DND-41 (cell line): ENCODE measurements around the gene NPY4R.
A peak's percentile ranks its signal among the peaks of the same experiment; 100 is the strongest.
"Not testable (repeated sequence)": the region's sequence is repeated elsewhere in the genome, so short reads cannot be mapped to it uniquely, and the experiment has no call there.

Experiments used
- ATAC-seq: fragments of 200-7000 bp; cut with Tn5 transposase; 3 replicates; pipeline ENCODE4 v1.9.1; 2021; ENCODE audit warnings: low read depth; ENCODE audit not compliant: insufficient read depth
- DNase-seq: peaks from one replicate; pipeline ENCODE4 v3.0.0-alpha.2; 2020
- H2AFZ ChIP-seq: 2 replicates; pipeline ENCODE4 v1.6.0; 2012; ENCODE audit warnings: low read depth, low read length
- H3K27ac ChIP-seq: 2 replicates; pipeline ENCODE4 v1.5.1; 2012; ENCODE audit warnings: low read length, inconsistent platforms
- H3K27me3 ChIP-seq: fragments of 200-600 bp; sonication (generic); 2 replicates; pipeline ENCODE4 v1.6.0; 2012; ENCODE audit warnings: low read length, mild to moderate bottlenecking, inconsistent platforms; ENCODE audit not compliant: insufficient read depth, poor library complexity
- H3K36me3 ChIP-seq: 2 replicates; pipeline ENCODE4 v1.5.1; 2012; ENCODE audit warnings: low read length, inconsistent platforms; ENCODE audit not compliant: insufficient read depth
- H3K4me1 ChIP-seq: 2 replicates; pipeline ENCODE4 v1.5.1; 2012; ENCODE audit warnings: mild to moderate bottlenecking, low read length; ENCODE audit not compliant: insufficient read depth
- H3K4me2 ChIP-seq: 2 replicates; pipeline ENCODE4 v1.6.0; 2012; ENCODE audit warnings: mild to moderate bottlenecking, moderate library complexity, low read length, inconsistent platforms; ENCODE audit not compliant: insufficient read depth
- H3K4me3 ChIP-seq, 2 experiments: fragments of 200-600 bp in 1 of 2; shearing (Covaris generic) in 1 of 2; 2 replicates each; pipeline ENCODE4 v1.5.1; 2012 to 2016; ENCODE audit warnings: inconsistent platforms in 2 of 2, low read length in 2 of 2, mild to moderate bottlenecking in 2 of 2, low read depth in 1 of 2, moderate library complexity in 1 of 2
- H3K79me2 ChIP-seq: 2 replicates; pipeline ENCODE4 v1.6.0; 2012; ENCODE audit warnings: low read length, inconsistent platforms; ENCODE audit not compliant: insufficient read depth
- H3K9ac ChIP-seq: 2 replicates; pipeline ENCODE4 v1.6.0; 2012; ENCODE audit warnings: low read depth, mild to moderate bottlenecking, inconsistent platforms, low read length, moderate library complexity
- H3K9me3 ChIP-seq: 2 replicates; pipeline ENCODE4 v1.5.1; 2012; ENCODE audit warnings: low read length, moderate library complexity, mild to moderate bottlenecking, inconsistent platforms; ENCODE audit not compliant: insufficient read depth, severe bottlenecking
- H4K20me1 ChIP-seq: 2 replicates; pipeline ENCODE4 v1.6.0; 2012; ENCODE audit warnings: low read length; ENCODE audit not compliant: insufficient read depth

Gene NPY4R

DNA sequence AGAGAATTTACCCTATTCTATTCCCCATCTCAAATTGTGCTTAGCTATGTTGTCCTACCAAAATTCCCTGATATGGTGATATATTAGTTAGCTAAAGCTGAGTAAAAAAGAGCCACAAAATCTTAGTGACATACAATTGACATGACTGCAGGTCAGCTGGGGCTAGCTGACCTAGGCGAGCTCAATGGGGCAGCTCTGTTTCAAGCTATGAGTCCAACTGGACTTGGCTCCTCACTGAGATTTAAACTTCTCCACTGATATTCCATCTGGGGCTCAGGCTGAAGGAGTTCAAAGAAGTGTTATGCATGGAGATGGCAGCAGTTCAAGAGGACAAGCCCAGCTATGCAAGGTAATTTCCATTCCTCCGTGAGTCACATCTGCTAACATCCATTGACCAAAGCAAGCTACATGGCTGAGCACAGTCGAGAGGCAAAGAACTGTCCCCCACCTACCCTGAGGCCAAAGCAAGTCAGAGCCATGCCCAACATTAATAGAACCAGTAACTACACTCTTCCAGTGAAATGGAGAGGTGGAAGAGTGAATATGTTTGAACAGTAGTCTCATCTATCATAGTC, 9.1 kb upstream of the NPY4R start:
- H3K79me2 ChIP-seq, ATAC-seq, H3K4me1 ChIP-seq, H3K4me2 ChIP-seq, H3K27me3 ChIP-seq, H3K4me3 ChIP-seq, H3K9me3 ChIP-seq, H3K27ac ChIP-seq, H2AFZ ChIP-seq, H4K20me1 ChIP-seq, DNase-seq, H3K9ac ChIP-seq, H3K36me3 ChIP-seq: not testable (repeated sequence)

DNA sequence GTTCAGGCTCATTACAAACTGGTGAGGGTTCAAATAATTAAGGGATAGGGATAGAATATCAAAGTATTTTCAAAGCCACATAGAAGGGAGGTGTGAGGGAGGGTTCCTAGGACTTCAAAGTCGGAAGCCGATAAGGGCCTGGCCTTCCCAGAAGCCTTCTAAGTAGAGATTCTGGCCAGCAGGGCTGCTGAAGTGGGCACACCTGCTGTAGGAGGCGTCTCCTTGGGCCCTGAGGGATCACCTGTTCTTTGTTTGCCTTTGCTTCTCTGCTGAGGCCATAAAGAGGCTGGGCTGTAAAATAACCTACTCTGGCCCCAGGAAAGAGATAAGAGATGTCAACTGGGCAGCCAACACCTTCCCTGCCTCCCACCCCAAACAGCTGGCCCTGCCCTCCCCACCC, 8.0 kb upstream of the NPY4R start:
- H3K27ac ChIP-seq, H3K36me3 ChIP-seq, H3K4me3 ChIP-seq, H3K9me3 ChIP-seq, DNase-seq, H2AFZ ChIP-seq, H3K79me2 ChIP-seq, ATAC-seq, H3K4me2 ChIP-seq, H4K20me1 ChIP-seq, H3K9ac ChIP-seq, H3K27me3 ChIP-seq, H3K4me1 ChIP-seq: not testable (repeated sequence)

DNA sequence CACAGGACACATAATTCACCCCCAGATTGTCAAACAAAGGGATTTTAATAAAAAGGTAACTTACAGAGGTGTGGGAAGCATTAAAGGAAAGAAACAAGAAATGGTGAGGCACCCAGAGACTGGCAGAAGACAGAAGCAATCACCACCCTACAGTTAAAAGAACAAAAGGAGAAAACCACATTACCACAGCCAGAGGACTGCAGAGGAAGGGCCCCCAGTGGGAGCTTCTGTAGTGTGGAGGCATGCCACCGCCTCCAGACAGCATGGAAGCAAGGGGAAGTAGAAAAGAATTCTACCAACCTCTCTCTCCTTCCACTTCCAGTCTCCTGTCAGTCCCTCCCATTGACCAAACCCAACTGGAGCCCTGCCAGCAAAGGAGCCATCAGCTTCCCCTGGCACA, 4.4 kb upstream of the NPY4R start:
- H2AFZ ChIP-seq = not testable (repeated sequence)

DNA sequence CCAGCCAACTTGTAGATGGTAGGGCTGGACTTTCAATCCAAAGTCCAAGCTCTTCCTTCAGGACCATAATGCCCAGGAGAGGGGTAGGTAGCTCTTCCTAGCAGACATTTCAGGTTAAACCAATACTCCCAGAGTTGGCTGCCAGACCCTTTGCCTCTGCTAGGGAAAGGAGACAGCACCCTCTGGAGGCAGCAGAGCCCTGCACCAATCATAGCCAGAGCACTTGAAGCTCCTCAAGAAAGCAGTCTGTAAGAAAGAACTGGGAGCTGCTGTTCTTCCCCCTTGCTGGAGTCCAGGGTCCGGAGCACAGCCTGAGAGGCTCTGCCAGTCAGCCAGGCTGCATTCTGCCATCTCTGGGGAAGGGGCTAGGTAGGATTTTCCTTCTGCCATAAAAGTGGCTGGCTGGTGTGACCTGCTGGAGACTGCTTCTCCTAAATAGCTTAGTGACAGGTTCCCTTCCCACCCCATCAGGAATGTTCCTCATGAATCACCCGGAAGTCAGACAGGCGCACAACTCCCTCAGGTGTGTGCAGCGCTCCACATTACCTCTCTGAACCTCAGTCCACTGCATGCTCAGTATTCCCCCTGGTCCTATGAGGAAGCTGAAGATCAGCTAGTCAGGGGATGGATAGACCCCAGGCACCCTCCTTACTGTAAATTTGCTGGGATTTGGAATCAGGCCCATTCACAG, 2.5 kb upstream of the NPY4R start:
- H4K20me1 ChIP-seq, H3K27ac ChIP-seq, H3K36me3 ChIP-seq, H3K27me3 ChIP-seq, H3K4me2 ChIP-seq, H3K4me3 ChIP-seq, H3K9ac ChIP-seq, H2AFZ ChIP-seq, H3K79me2 ChIP-seq, H3K4me1 ChIP-seq, H3K9me3 ChIP-seq: not testable (repeated sequence)
- ATAC-seq (peak; percentile 59), DNase-seq (peak; percentile 5)

More for the DNA sequence above, 4.4 kb upstream of the NPY4R start:
- not testable (repeated sequence) for H3K36me3 ChIP-seq, H3K4me3 ChIP-seq, H3K79me2 ChIP-seq, H3K27ac ChIP-seq, H3K9me3 ChIP-seq, DNase-seq, H3K4me1 ChIP-seq, H3K9ac ChIP-seq, H4K20me1 ChIP-seq, H3K27me3 ChIP-seq, H3K4me2 ChIP-seq
- ATAC-seq = peak; percentile 100

DNA sequence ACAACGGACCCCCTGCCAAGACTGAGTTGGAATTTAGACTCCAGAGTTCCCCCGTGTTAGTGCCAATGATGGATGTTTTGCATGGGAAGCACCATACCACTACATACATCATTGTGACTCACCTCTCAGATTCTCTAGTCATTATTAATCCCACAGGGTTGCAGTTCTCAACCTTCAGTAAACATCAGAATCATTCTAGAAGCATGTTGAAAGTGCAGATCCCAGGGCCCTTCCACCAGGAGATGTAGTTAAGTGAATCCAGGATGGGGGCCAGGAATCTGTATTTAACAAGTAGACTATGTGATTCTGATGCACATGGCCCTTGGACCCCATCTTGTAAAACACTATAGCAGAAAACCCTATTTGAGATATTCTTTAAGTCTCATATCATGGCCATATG, 2.1 kb downstream of the NPY4R start:
- not testable (repeated sequence) for DNase-seq, H3K4me2 ChIP-seq, H3K27me3 ChIP-seq, H3K79me2 ChIP-seq, H3K9ac ChIP-seq, H4K20me1 ChIP-seq, H3K9me3 ChIP-seq, H3K36me3 ChIP-seq, H3K4me3 ChIP-seq, H3K4me1 ChIP-seq, H3K27ac ChIP-seq, ATAC-seq, H2AFZ ChIP-seq

DNA sequence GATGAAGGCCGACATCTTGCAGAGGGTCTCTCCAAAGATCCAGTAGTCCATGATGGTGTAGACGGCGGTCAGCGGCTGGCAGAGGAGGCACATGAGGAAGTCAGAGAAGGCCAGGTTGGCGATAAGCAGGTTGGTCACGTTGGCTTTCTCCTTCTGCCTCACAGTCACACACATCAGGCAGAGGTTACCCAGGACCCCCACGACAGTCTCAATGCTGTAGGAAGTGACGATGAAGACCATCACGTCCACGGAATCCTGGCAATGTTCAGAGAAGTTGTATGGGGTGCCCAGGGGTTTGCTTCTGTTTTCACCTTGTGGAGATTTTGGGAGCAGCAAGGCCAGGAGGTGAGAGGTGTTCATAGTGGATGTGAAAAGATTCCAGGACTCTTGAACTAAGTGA, 3.5 kb downstream of the NPY4R start:
- H3K27me3 ChIP-seq, H3K4me1 ChIP-seq, H3K4me3 ChIP-seq, H3K4me2 ChIP-seq, H3K9me3 ChIP-seq, H3K36me3 ChIP-seq, DNase-seq, ATAC-seq, H3K27ac ChIP-seq, H4K20me1 ChIP-seq, H3K9ac ChIP-seq, H3K79me2 ChIP-seq, H2AFZ ChIP-seq: not testable (repeated sequence)

DNA sequence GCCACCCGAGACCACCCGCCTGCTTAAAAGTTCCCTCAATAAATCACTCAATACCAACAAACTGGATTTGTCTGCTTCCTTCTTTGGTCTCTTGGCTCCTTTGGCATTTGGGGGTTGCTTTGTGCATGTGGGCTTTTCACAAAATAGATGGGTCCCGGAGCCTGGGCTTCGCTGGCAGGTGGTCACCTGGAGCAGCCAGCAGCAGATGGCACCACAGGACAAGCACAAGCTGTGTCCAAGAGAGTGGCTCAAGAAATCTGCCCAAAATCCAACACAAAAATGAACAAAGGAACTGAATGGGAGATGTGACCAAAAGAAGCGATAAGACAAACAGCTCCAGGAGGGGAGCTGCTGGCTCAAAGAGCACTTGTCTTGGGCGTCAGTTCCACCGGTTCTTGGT, 6.2 kb downstream of the NPY4R start:
- H3K9me3 ChIP-seq, DNase-seq, H3K4me1 ChIP-seq, H4K20me1 ChIP-seq, H3K36me3 ChIP-seq, H3K27me3 ChIP-seq, H3K27ac ChIP-seq, H2AFZ ChIP-seq, H3K79me2 ChIP-seq, H3K4me3 ChIP-seq, H3K4me2 ChIP-seq, ATAC-seq, H3K9ac ChIP-seq: not testable (repeated sequence)

DNA sequence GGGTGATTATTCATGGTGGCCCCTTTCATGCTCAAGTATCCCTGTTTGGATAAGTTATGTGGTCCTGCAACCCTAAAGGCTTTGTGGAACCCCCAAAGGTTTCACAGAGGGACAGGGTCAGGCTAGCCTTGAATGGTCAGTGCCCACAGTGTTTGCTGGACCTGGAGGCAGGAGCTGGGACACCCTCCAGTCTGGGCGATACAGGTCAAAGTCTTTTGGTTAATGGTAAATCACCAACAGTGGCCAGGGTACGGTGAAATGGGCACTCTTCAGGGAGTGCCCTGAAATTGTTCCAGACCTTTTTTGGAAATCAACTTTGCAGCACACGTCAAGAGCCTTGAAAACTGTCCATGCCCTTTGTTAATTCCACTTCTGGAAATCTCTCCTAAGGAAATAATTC, 8.7 kb downstream of the NPY4R start:
- not testable (repeated sequence) for ATAC-seq

More for the DNA sequence above, 8.7 kb downstream of the NPY4R start:
- not testable (repeated sequence) for H3K9ac ChIP-seq, H3K36me3 ChIP-seq, H3K79me2 ChIP-seq, H3K9me3 ChIP-seq, H3K27me3 ChIP-seq, H2AFZ ChIP-seq, H3K27ac ChIP-seq, DNase-seq, H4K20me1 ChIP-seq, H3K4me3 ChIP-seq, H3K4me1 ChIP-seq, H3K4me2 ChIP-seq
